Activated gamma-delta T cell (primary cell): ENCODE results near the gene DHPS.
"Not testable (repeated sequence)": the region's sequence is repeated elsewhere in the genome, so short reads cannot be mapped to it uniquely, and the experiment has no call there.

Source experiments
- DNase-seq: peaks from one replicate; lab custom pipeline; 2025; lab: John Stamatoyannopoulos, UW
- total RNA-seq, 2 donors: gene quantifications; one replicate each; lab custom pipeline; 2026; lab: John Stamatoyannopoulos, UW

The DHPS gene
- total RNA-seq: 13.2 to 17.3 reads per million in 2 donors

DNA sequence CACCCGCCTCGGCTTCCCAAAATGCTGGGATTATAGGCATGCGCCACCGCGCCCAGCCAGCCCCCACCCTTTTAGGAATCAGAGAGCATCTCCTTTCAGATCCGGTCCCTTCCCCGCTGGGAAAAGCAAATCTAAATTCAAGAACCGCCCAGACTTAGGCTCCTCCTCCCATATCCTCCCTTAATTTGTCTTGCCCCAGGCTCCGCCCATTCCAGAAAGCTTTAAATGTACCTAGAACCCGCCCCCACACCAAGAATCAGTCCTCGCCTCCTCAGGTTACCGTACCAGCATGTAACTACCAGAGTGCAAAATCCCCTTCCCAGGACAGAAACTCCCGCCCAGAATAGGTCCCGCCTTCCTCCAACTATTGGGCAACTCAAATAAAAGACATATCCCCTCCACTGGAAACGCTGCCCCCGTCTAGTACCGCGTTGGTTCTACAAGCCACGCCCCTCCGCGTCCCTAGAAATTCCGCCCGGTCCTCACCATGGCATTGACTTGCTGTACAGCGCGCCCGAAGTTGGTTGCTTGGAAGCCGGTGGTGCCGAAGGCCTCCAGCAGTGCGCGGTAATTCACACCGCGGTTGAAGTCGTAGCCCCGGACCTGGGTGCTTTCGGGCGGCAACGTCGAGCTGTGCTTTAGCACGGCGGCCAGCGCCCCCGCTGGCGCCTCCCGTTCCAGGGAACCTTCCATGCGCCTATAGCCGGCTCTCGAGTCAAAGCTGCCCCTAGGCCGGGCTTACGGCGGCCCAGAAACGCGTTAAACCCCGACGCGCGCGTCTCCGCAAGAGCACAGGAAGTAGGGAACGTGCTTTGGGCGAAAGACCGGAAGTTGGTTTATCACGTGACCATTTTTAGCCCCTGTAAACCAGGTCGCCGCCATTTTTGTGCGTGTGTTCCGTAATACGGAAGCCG is at the start of gene DHPS:
Gene DHPS (minus strand): TSS at position 807 of the 914 bp plus-strand sequence. CDS start 114 bp downstream, at position 693.
- peak; percentile 47 for DNase-seq

DNA sequence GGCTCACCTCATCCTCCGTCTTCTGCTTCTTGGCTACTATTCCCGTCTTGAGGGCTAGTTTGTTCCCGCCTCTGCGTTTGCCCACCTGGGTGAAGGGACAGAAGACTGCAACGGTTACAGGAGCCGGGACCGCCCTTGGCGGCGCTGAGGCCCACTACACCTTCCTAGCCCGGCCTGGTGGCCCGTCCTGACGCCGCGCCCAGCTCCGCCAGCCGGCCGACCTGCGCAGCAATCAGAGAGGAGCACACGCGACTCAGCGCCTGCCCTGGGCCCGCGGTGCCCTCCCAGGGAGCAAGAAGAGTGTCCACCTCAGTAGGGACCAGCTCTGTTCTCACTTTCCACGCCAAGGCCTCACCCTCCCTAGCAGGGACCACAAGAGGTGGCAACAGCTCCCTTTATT is 49.7 kb upstream of the DHPS start:
- no peak for DNase-seq

DNA sequence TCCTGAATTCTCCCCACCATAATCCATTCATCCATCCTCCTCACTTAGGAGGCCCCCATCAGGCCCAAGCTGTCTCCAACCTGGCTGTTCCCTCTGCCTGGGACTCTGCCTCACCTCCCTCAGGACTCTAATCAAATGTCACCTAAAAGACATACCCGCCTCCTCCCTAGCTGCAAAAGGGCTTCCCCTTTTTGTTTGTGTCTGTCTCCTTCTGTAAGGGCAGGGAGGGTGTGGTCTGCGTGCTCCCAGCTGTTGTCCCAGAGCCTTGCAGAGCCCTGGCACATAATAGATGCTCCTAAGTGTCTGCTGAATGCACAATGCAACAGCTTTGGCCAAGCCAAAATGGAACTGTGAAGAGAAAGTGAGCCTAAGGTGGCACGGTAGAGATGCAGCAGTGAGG is 48.4 kb upstream of the DHPS start:
- no peak for DNase-seq

DNA sequence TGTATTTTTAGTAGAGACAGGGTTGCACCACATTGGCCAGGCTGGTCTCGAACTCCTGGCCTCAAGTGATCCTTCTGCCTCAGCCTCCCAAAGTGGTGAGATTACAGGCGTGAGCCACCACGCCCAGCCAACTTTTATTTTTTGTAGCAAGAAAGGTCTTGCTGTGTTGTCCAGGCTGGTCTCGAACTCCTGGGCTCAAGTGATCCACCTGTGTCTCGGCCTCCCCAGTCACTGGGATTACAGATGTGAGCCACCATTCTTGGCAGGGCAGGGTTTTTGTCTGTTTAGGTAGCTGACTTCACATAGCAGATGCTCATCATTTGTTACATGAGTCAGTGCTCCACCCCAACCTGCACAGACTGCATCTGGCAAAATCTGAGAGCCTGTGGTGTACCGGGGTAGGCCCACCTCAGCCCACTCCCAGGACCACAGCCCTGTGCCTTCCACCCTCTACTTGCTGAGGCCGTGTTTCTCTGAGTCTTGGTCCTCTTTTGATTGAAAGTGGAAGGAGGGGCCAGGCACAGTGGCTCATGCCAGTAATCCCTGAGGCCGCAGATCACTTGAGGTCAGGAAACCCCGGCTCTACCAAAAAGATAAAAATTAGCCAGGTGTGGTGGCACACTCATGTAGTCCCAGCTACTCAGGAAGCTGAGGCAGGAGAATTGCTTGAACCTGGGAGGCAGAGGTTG is 46.2 kb upstream of the DHPS start:
- DNase-seq: no peak

DNA sequence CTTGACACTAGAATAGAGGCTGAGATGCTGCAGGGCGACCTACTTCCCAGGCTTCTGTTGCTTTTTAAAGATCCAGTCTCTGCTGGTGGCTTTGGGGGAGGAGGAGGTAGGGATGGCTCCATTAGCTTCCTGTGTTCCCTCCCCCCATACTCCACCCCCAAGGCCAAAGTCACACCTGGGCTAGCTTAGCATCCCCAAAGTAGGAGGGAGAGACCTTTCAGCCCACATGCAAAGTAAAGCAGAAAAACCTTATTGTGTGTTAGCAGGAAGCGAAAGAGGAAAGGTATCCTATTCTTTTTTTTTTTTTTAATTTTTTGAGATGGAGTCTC is 45.3 kb upstream of the DHPS start:
- no peak for DNase-seq

DNA sequence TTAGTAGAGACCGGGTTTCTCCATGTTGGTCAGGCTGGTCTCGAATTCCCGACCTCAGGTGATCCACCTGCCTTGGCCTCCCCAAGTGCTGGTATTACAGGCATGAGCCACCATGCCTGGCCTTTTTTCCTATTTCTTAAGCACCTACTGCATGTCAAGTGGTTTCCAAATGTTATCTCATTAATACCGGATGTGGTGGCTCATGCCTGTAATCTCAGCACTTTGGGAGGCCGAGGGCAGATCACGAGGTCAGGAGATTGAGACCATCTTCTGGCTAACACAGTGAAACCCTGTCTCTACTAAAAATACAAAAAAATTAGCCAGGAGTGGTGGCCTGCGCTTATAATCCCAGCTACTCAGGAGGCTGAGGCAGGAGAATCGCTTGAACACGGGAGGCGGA is 43.9 kb upstream of the DHPS start:
- not testable (repeated sequence) for DNase-seq

DNA sequence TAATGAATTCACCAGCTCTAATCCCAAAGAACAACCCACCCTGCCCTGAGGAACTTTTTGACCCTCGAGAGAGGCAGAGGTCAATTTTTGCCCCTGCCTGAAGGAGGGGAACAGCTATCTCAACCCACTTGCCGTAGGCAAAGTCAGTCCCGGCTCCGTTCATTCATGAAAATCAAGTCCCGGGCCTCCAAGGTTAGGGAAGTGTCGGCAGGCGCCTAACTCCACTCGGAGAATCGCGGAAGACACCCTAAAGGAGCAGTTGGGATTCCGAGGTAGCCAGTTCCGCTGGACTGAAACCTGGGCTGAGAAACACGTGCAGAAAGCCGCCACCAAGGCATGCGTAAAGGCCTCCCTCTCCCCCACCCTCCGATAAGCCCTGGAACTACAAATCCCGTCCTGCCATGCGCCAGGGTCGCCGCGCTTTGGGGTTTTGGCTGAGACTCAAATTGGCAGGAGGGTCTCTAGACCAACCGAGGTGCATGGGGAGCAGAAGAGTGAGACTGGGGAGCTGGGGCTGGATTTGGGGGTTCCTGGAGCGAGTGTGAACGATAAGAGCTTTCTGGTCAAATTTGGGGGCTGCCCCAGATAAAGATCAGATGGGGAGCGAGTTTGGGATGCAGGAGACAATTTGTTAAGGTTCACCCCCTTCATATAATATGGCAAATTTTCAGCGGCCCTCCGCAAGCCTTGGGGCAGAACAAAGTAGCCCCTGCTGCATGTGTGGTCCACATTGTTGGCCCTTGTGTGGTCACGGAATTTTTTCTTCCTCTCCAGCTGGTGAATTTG is 42.2 kb upstream of the DHPS start, which contains the start of gene TNPO2:
Gene TNPO2 (minus strand): TSS at position 292 of the 786 bp plus-strand sequence. CDS start 2,955 bp downstream, outside the sequence.
- DNase-seq: no peak

DNA sequence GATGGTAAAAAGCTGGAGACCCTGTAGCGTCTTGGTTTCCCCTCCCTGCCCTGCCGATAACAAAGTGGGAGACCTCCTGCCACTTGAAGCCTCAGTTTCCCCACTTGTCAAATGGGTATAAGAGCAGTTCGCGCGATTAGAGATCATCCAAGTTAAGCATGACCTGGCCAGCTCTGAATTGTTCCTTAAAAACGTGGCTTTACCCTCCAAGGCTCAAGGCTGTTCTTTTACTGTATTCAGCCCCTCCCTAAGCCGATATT is 41.6 kb upstream of the DHPS start:
- no peak for DNase-seq

DNA sequence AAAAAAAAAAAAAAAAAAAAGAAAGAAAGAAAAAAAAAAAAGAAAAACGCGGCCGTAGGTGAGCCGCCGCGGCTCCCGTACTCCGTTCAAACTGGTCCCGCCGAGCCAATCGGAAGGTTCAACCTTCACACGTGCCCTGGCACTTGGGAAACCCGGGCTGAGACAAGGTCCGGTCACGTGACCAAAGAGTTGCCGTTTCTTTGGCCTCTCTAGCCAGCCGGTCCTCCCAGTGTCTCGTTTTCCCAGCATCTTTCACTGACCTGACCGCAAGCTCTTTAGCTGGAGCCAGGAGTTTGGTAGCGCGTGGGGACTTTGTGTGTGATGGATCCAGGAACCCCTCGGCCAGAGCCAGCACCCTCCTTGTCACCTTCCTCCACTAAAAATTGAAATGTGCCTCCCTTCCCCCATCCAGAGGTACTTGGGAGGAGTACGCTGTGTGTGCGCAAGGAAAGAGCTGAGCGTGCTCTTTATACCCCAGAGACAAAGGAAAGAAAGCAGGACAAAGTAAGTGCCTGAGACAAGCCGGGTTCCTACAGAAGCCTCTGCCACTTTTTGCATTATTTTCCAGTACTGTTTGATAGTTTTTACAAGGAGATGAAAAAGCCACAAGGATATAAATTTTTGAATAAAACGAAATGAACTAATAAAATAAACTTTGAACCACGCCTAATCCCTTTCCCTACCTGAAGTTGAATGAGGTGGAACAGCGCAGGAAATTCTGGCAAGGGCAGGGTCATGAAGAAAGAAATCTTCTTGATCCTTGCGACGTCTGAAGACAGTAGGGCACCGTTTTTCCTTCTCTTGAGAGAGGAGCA is 41.1 kb upstream of the DHPS start:
- DNase-seq: peak; percentile 60

DNA sequence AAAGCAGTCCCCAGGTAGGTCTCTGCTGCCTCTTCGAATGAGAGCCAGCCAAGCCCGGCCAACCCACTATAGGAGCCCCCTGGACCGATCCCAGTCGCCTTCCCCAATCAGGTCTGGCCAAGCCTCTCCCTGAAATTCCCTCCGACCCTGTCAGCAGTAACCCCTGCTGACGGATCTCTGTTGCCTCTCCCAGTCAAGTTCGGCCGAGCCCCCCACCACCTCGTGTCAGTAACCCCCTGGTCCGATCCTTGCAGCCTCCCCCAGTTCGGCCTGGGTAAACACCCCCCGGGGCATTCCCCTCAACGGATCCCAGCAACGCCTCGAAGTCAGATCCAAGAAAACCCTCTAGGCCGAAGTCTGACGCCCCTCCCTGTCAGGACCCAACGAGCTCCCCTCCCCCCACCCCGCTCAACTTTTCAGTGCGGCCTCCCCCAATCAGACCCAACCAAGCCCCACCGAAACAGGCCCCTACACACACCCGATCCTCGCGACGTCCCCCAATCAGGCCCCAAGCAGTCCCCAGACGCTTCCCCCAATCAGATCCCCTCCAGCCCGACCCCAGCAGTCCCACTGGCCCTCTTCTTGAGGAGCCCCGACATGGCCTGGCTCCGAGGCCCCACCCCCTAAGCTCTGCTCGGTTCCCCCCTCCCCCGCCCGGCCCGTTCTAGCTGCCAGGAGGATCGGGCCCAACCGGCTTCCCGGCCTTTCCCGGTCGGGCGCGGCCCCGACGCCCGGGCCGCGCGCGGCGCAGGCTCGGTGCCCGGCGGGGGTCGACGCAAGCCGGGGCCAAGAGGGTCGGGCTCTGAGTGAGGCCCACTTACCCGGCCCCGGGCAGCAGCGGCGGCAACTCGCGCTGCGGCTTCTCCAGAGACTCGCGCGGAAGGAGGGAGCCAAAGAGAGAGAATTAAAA is 40.2 kb upstream of the DHPS start:
- DNase-seq: no peak

DNA sequence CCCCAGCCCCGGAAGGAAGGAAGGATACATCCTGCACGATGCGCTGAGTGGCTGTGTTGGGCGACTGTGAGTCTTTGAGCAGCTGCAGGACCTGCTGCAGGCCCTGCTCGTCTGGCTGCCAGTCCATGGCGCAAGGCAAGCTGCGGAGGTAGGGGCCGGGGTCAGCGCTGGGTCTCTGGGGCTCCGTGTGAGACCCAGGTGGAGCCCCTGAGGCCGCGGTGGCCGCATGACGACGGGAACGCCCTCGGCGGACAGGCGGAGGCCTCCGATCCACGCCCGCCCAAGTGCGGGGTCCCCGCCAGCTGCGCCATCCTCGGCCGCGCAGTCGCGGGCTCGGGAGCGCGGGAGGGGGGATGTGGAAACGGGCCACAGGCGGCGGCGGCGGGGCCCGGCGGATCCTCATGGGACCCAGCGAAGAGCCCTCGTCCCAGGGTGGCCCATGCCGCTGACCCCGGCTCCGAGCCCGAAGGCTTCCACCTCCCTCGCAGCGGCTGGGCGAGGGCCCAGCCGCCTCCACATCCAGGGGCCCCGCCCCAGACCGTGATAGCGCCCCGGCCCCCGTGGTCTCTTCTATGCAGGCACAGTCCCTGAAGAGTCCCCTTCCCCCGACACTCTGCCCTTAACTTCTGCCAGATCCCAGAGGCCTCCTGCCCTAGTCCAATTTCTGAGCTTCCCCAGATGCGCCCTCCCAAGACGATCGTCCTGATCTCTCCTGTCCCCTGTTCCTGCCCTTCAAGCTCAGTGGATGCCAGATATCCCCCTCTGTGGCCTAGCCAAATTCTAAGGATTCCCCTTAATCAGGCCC is 39.4 kb upstream of the DHPS start:
- no peak for DNase-seq

DNA sequence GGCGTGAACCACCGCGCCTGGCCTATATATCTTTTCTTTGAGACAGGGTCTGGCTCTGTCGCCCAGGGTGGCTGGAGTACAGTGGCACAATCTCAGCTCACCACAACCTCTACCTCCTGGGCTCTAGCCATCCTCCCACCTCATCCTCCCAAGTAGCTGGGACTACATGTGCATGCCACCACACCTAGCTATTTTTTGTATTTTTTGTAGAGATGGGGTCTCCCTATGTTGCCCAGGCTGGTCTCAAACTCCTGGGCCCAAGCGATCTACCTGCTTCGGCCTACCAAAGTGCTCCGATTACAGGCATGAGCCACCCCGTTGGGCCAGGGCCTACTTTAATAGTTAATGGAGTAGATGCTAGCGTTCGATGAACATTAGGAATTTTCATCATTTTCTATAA is 38.6 kb upstream of the DHPS start:
- no peak for DNase-seq

DNA sequence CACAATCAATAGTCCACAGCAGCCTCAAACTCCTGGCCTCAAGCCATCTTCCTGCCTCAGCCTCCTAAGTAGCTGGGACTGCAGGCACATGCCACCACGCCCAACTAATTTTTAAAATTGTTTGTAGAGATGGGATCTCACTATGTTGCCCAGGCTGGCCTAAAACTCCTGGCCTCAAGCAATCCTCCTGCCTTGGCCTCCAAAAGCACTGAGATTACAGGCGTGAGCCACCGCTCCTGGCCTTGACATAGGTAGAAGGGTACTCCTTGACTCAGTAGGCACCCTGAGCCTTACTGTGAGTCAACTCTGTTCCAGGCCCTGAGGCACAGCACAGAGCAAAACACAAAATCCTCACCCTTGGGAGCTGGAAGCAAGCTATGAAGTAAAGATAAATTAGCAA is 34.2 kb upstream of the DHPS start:
- no peak for DNase-seq

DNA sequence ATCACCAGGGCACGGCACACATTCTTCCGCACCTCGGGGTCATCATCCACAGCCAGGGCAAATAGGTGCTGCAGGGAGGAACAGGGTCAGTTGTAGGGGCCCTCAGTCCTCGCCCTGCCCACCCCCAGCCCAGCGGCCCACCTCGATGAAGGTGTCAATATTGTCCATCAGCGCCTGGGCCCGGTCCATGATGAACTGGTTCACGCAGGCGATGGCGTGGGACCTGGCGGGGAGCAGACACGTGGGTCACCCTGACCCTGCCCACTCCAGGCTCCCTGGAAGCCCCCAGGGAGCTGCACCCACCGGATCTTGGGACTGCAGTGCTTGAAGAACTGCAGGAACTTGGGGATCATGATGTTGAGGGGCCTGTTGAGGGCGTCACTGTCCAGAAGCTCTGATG is 33.4 kb upstream of the DHPS start:
- no peak for DNase-seq

DNA sequence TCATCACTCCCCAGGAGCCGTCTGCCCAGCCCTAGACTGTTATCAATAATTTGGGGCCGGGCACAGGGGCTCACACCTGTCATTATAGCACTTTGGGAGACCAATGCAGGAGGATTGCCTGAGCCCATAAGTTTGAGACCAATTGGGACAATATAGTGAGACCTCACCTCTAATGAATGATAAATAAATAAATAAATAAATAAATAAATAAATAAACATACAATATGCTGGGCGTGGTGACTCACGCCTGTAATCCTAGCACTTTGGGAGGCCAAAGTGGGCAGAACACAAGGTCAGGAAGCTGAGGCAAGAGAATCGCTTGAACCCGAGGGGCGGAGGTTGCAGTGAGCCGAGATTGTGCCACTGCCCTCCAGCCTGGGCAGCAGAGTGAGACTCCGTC is 31.6 kb upstream of the DHPS start:
- not testable (repeated sequence) for DNase-seq

DNA sequence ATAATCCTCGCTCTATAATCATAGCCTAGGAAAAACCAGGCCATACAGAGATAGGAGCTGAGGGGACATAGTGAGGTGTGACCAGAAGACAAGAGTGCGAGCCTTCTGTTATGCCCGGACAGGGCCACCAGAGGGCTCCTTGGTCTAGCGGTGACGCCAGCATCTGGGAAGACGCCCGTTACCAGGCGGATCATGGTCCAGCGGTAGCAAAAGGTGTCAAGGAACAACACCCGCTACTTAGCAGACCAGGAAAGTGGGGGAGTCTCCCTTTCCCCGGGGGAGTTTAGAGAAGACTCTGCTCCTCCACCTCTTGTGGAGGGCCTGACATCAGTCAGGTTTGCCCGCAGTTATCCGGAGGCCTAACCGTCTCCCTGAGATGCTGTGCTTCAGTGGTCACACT is 30.4 kb upstream of the DHPS start:
- not testable (repeated sequence) for DNase-seq

DNA sequence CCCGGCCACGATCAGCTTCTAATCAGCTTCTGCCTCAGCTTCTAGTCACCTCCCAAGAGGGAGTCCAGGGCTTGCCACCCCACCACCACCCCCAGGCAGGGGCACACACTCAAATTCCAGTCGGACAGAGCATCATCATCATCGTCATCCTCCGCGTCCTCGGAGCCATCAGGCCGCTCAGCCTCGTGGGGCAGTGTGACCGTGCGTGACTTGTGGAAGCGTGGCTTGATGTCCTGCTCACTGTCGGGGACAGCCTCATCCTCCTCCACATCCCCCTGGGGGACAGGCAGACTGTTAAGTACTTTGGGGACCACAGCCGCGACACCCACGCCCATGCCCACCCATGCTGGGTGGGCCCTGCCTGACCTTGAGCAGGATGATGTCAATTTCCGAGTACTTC is 29.5 kb upstream of the DHPS start:
- no peak for DNase-seq

DNA sequence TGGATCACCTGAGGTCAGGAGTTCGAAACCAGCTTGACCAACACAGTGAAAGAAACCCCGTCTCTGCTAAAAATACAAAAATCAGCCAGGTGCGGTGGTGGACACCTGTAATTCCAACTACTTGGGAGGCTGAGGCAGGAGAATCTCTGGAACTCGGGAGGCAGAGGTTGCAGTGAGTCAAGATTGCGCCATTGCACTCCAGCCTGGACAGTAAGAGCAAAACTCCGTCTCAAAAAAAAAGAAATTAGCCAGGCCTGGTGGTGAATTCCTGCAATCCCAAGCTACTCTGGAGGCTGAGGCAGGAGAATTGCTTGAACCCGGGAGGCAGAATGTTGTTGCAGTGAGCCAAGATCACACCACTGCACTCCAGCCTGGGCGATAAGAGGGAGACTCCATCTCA is 27.0 kb upstream of the DHPS start:
- DNase-seq: no peak

DNA sequence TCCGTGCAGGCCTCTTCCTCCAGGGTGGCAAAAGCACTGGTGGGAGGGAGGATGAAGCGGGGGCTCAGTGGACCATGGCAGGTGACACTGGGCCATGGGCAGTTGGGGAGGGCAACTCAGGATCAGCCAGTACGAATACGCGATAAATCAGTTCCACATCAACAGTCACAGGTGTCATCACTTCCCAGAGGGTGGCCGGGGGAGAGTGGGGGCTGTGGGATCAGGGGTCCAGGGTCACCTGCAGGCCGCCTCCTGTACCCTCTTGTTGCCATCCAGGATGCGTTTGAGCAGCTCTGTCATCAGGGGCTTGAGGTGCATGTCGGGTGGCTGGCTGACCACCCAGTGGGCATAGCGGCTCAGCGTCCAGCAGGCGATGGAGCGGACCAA is 24.6 kb upstream of the DHPS start:
- no peak for DNase-seq
